ENCODE data around the gene CARNS1.

CARNS1 gene

GRCh38 chr11:67445515-67445914 lies 30.0 kb downstream of the CARNS1 start:
- H3K27me3 ChIP-seq (ENCODE audit: insufficient read depth, low read length, poor library complexity, severe bottlenecking): no peaks in the 10 kb centered on the region
- no peaks in the 10 kb centered on the region for H3K9me2 ChIP-seq (replicated peaks; ENCODE audit: low read depth, low read length)
- no peak overlapping the region for H2AFZ ChIP-seq (ENCODE audit: low read length)
- H3K79me2 ChIP-seq (ENCODE audit: insufficient read depth, low read length): no peaks in the 10 kb centered on the region
- no peaks in the 10 kb centered on the region for H3K4me1 ChIP-seq (ENCODE audit: insufficient read depth, low read length, poor library complexity, severe bottlenecking)
- H3K4me2 ChIP-seq (ENCODE audit: low read depth, low read length, poor library complexity, severe bottlenecking): no peak overlapping the region
- H3F3A ChIP-seq (ENCODE audit: low read depth): no peaks in the 10 kb centered on the region
- H3K9ac ChIP-seq (ENCODE audit: low read depth, low read length, poor library complexity, severe bottlenecking): no peak overlapping the region
- H3K36me3 ChIP-seq (ENCODE audit: insufficient read depth, low read length): no peaks in the 10 kb centered on the region
- no peak for TF ChIP-seq EZH2phosphoT487 (IDR thresholded peaks at IDR 0.05; ENCODE audit: borderline replicate concordance)
- TF ChIP-seq CTCF (conservative IDR thresholded peaks at IDR 0.05; ENCODE audit: low read length): no peak
- H3K9me3 ChIP-seq (ENCODE audit: insufficient read depth, low read depth, low read length): no peaks in the 10 kb centered on the region
- H3K4me3 ChIP-seq (ENCODE audit: low read length, poor library complexity, severe bottlenecking): no peak overlapping the region
- no peaks in the 10 kb centered on the region for H4K20me1 ChIP-seq (ENCODE audit: insufficient read depth, low read length, poor library complexity, severe bottlenecking)

GRCh38 chr11:67448220-67448609 lies 32.7 kb downstream of the CARNS1 start:
- Histone ChIP-seq H3K4me3 (ENCODE audit: low read length, poor library complexity, severe bottlenecking) (no peak overlapping the region), H2AFZ (ENCODE audit: low read length) (no peak overlapping the region), H3K4me1 (ENCODE audit: insufficient read depth, low read length, poor library complexity, severe bottlenecking) (no peaks in the 10 kb centered on the region), H3K9ac (ENCODE audit: low read depth, low read length, poor library complexity, severe bottlenecking) (no peak overlapping the region), H3K27me3 (ENCODE audit: insufficient read depth, low read length, poor library complexity, severe bottlenecking) (no peaks in the 10 kb centered on the region), H3K36me3 (ENCODE audit: insufficient read depth, low read length) (no peaks in the 10 kb centered on the region), H3F3A (ENCODE audit: low read depth) (no peaks in the 10 kb centered on the region), H4K20me1 (ENCODE audit: insufficient read depth, low read length, poor library complexity, severe bottlenecking) (no peaks in the 10 kb centered on the region), H3K9me3 (ENCODE audit: insufficient read depth, low read depth, low read length) (no peaks in the 10 kb centered on the region), H3K4me2 (ENCODE audit: low read depth, low read length, poor library complexity, severe bottlenecking) (no peak overlapping the region), H3K9me2 (replicated peaks; ENCODE audit: low read depth, low read length) (no peaks in the 10 kb centered on the region), H3K79me2 (ENCODE audit: insufficient read depth, low read length) (no peaks in the 10 kb centered on the region)
- TF ChIP-seq CTCF (conservative IDR thresholded peaks at IDR 0.05; ENCODE audit: low read length) (no peak), EZH2phosphoT487 (IDR thresholded peaks at IDR 0.05; ENCODE audit: borderline replicate concordance) (no peak)

- Histone ChIP-seq H3K4me2 (ENCODE audit: low read depth, low read length, poor library complexity, severe bottlenecking) (no peak overlapping the region), H3K79me2 (ENCODE audit: insufficient read depth, low read length) (no peaks in the 10 kb centered on the region), H3K9me3 (ENCODE audit: insufficient read depth, low read depth, low read length) (no peaks in the 10 kb centered on the region), H3K9ac (ENCODE audit: low read depth, low read length, poor library complexity, severe bottlenecking) (no peak overlapping the region), H4K20me1 (ENCODE audit: insufficient read depth, low read length, poor library complexity, severe bottlenecking) (no peaks in the 10 kb centered on the region), H3K4me3 (ENCODE audit: low read length, poor library complexity, severe bottlenecking) (no peak overlapping the region), H3K9me2 (replicated peaks; ENCODE audit: low read depth, low read length) (no peaks in the 10 kb centered on the region), H3K27me3 (ENCODE audit: insufficient read depth, low read length, poor library complexity, severe bottlenecking) (no peaks in the 10 kb centered on the region), H3K4me1 (ENCODE audit: insufficient read depth, low read length, poor library complexity, severe bottlenecking) (no peaks in the 10 kb centered on the region), H3K36me3 (ENCODE audit: insufficient read depth, low read length) (no peaks in the 10 kb centered on the region), H3F3A (ENCODE audit: low read depth) (no peaks in the 10 kb centered on the region), H2AFZ (ENCODE audit: low read length) (no peak overlapping the region)
- TF ChIP-seq CTCF (conservative IDR thresholded peaks at IDR 0.05; ENCODE audit: low read length) (no peak), EZH2phosphoT487 (IDR thresholded peaks at IDR 0.05; ENCODE audit: borderline replicate concordance) (no peak)
These were observed 33.8 kb downstream of the CARNS1 start for GRCh38 chr11:67449116-67449844.

Measured in Loucy (cell line).